GM21576 (cell line): ENCODE results near the gene OPN1MW.
"Not testable (repeated sequence)": the region's sequence is repeated elsewhere in the genome, so short reads cannot be mapped to it uniquely, and the experiment has no call there.

Source experiments
- ATAC-seq: cut with Tn5 transposase; IDR thresholded peaks from one replicate; pipeline ENCODE4 v1.9.1; 2021; ENCODE audit warnings: mild to moderate bottlenecking, moderate library complexity; ENCODE audit not compliant: unreplicated experiment

Gene OPN1MW

GRCh38 chrX:154209670-154210418 lies 27.4 kb downstream of the OPN1MW start:
- ATAC-seq, result peak; percentile 95

- not testable (repeated sequence) for ATAC-seq
Observed at GRCh38 chrX:154211057-154211456, 28.7 kb downstream of the OPN1MW start.

DNA sequence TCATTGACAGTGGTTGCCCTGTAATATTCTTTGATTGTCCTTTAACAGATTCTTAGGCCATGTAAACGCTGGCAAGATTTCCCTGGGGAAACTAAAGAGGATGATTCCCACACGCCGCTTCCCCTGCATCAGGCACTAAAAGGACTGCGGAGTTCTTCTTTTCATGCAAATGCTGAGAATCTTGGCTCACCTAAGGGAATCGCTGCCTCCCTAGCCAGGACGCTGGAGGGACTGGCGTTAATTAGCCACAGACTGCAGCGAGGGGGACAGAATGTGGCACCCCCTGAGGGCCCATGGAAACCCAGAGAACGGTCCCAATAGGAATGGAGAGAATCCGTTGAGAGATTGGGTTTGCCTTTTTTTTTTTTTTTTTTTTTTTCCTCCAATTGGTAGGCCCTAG lies 29.1 kb downstream of the OPN1MW start:
- not testable (repeated sequence) for ATAC-seq

- not testable (repeated sequence) for ATAC-seq
Observed at GRCh38 chrX:154219456-154219855, 37.1 kb downstream of the OPN1MW start, which contains the start of gene OPN1MW2. OPN1MW2 (plus strand) TSS chrX:154219756; CDS start chrX:154219816, 60 bp downstream.

GRCh38 chrX:154225292-154225691 lies 42.9 kb downstream of the OPN1MW start:
- not testable (repeated sequence) for ATAC-seq

- ATAC-seq, result not testable (repeated sequence)
Observed at GRCh38 chrX:154226706-154227105, 44.3 kb downstream of the OPN1MW start.

DNA sequence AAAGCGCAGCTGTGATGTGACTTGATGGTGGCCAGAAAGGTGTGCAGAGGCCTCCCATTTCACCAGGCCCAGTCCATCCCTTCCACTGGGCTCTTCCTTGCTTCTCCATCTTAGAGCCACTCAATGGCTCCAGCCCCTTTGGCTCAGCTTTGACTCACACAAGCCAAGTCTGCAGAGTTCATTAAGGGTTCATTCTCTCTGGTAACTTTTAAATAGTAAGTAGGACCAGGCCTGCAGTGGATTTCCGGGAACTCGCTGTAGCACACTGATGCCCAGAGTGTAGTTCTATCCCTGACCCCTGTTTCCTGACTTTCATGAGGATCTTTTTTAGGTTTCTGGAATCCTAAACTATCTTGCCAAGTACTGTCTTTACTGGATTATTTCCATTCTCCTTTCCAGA lies 49.0 kb downstream of the OPN1MW start:
- ATAC-seq, result not testable (repeated sequence)

DNA sequence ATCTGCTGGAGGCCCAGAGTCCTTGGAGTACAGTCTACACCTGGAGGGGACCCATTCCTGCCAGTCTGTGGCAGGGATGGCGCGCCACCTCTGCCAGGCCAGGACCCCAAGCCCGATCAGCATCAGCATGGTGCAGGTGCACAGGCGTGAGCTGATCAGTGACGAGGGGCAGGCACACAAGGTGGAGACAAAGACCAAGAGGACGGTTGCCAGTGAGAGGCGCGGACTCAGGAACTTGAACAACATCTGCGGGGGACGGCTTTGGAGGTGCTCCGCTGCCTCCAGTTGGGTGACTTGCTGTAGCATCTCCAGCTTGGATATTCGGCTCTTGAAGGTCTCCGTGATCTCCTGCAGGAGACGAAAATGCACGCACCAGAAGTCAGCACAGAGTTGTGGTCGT lies 51.2 kb downstream of the OPN1MW start:
- ATAC-seq, result not testable (repeated sequence)

- ATAC-seq, result not testable (repeated sequence)
Observed at GRCh38 chrX:154238939-154239559, 56.7 kb downstream of the OPN1MW start.

DNA sequence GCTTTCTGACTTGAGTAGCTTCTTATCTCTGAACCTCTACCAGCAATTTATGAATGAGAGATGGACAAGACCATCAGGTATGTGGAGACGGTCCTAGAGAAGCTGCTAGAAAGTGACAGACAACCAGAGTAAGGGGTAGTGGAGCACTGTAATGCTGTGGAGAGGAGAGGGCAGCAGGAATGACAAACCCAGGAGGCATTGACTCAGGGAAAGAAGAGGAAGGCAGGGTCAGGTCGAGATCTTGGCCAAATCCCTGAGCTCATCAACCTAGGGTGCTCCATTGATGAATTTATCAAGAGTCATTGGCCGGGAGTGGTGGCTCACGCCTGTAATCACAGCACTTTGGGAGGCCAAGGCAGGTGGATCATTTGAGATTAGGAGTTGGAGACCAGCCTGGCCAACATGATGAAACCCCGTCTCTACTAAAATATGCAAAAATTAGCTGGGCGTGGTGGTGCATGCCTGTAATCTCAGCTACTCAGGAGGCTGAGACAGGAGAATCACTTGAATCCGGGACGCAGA lies 57.6 kb downstream of the OPN1MW start:
- not testable (repeated sequence) for ATAC-seq
